Measurements from ENCODE around the gene SYVN1. TPM values are rescaled to one million over a fixed set of nuclear protein-coding genes. Genes with fewer than 3 reads are reported as not detected.
"Not testable (repeated sequence)": the region's sequence is repeated elsewhere in the genome, so short reads cannot be mapped to it uniquely, and the experiment has no call there.

The SYVN1 gene
- total and polyA plus RNA-seq, 2 donors (not counting 3 experiments of a cell fraction or from before 2014, with no cell fraction given) = 34.5 to 45.1 TPM

DNA sequence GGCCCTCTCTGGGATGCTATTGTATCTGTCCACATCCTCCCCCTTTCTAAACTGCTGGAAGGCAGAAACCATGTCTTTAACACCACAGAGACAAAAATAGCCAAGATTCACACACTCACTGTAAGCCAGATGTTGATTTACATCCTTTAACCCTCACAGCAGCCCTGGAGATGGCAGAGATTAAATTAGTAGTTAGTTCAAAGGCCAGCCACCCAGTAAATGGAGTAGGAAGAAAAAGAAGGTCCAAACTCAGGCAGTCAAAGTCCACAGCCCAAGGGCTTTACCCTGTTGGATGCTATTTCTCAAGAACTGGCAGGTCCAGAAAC lies 14.7 kb downstream of the SYVN1 start:
- Histone ChIP-seq H3K4me1 (ENCODE audit: control insufficient read depth, extremely low read depth, insufficient read depth, low read length) (peaks cover 18% of the 10 kb centered on the region), H3K9ac (replicated peaks; ENCODE audit: extremely low read depth, insufficient read depth, low read length) (no peak overlapping the region), H3K4me2 (ENCODE audit: insufficient read depth, low read length) (no peak overlapping the region), H3K27me3 (ENCODE audit: control insufficient read depth in 2 of 2, insufficient read depth in 2 of 2, low read length in 2 of 2) (no peaks in the 10 kb centered on the region), H2AFZ (ENCODE audit: low read depth, low read length) (no peak overlapping the region), H3K79me2 (ENCODE audit: control insufficient read depth, insufficient read depth, low read length) (peaks cover 39% of the 10 kb centered on the region), H3K9me1 (replicated peaks; ENCODE audit: control insufficient read depth, extremely low read depth, insufficient read depth, low read length) (no peaks in the 10 kb centered on the region), H3K4me3 (replicated peaks in 1 of 3; ENCODE audit: insufficient read depth in 1 of 3, low read depth in 1 of 3, low read length in 3 of 3) (no peak overlapping the region), H3K9me3 (replicated peaks; ENCODE audit: control insufficient read depth, insufficient read depth, low read length) (no peaks in the 10 kb centered on the region), H4K20me1 (replicated peaks; ENCODE audit: control insufficient read depth, extremely low read depth, insufficient read depth, low read length) (no peaks in the 10 kb centered on the region), H3K27ac (ENCODE audit: insufficient read depth, low read depth, low read length) (no peak overlapping the region), H3K36me3 (ENCODE audit: control insufficient read depth in 2 of 2, extremely low read depth in 1 of 2, insufficient read depth in 2 of 2, low read length in 2 of 2) (peaks cover 7 to 14% of the 10 kb centered on the region in 2 experiments)
- no peak for DNase-seq (ENCODE audit: low read depth, low spot score)
- ChIA-PET POLR2A (interaction anchor here (0.6 kb wide), 1 partner anchor 271 kb away, joined by 5 read pairs; no protein-coding TSS in a partner anchor), CTCF (interaction anchor here (3.4 kb wide), 1 partner anchor 8 kb away, joined by 45 read pairs; the partner anchor contains the start of gene TM7SF2)
- BruUV-seq (replicated peaks) = no TSS peak
- dilution Hi-C loops (cut with MboI; ENCODE audit: extremely low pct_ligation_motif_present, low sequenced_read_pairs) = no loop called here
- TF ChIP-seq POLR2A (IDR thresholded peaks at IDR 0.05; ENCODE audit: low read depth, low read length) (no peak), JUN (IDR thresholded peaks at IDR 0.05; ENCODE audit: borderline replicate concordance, insufficient read depth, insufficient read length, low read depth) (no peak), POLR2AphosphoS5 (IDR thresholded peaks at IDR 0.05; ENCODE audit: insufficient read depth, low read depth, low read length) (no peak), MYC (IDR thresholded peaks at IDR 0.05; ENCODE audit: low read depth, low read length) (no peak), GATA2 (IDR thresholded peaks at IDR 0.05; ENCODE audit: insufficient read depth, insufficient read length, low read depth, low read length) (no peak), FOS (IDR thresholded peaks at IDR 0.05; ENCODE audit: borderline replicate concordance, insufficient read depth, low read length) (no peak), EZH2 (IDR thresholded peaks at IDR 0.05; ENCODE audit: borderline replicate concordance, low read depth, low read length, severe bottlenecking) (no peak)
- TF ChIP-seq, protein P1, sequence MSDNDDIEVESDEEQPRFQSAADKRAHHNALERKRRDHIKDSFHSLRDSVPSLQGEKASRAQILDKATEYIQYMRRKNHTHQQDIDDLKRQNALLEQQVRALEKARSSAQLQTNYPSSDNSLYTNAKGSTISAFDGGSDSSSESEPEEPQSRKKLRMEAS (IDR thresholded peaks at IDR 0.05; ENCODE audit: insufficient read depth, insufficient read length) = no peak
- TF ChIP-seq, protein P2, sequence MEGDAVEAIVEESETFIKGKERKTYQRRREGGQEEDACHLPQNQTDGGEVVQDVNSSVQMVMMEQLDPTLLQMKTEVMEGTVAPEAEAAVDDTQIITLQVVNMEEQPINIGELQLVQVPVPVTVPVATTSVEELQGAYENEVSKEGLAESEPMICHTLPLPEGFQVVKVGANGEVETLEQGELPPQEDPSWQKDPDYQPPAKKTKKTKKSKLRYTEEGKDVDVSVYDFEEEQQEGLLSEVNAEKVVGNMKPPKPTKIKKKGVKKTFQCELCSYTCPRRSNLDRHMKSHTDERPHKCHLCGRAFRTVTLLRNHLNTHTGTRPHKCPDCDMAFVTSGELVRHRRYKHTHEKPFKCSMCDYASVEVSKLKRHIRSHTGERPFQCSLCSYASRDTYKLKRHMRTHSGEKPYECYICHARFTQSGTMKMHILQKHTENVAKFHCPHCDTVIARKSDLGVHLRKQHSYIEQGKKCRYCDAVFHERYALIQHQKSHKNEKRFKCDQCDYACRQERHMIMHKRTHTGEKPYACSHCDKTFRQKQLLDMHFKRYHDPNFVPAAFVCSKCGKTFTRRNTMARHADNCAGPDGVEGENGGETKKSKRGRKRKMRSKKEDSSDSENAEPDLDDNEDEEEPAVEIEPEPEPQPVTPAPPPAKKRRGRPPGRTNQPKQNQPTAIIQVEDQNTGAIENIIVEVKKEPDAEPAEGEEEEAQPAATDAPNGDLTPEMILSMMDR (IDR thresholded peaks at IDR 0.05; ENCODE audit: extremely low read depth in 1 of 2, insufficient read depth in 1 of 2, low read depth in 1 of 2, low read length in 2 of 2) = no peak
- intact Hi-C loops (cut with micrococcal nuclease) = loop anchor here (2.0 kb wide), 1 partner anchor 197 kb away; no protein-coding TSS in a partner anchor
- no peak for FAIRE-seq

DNA sequence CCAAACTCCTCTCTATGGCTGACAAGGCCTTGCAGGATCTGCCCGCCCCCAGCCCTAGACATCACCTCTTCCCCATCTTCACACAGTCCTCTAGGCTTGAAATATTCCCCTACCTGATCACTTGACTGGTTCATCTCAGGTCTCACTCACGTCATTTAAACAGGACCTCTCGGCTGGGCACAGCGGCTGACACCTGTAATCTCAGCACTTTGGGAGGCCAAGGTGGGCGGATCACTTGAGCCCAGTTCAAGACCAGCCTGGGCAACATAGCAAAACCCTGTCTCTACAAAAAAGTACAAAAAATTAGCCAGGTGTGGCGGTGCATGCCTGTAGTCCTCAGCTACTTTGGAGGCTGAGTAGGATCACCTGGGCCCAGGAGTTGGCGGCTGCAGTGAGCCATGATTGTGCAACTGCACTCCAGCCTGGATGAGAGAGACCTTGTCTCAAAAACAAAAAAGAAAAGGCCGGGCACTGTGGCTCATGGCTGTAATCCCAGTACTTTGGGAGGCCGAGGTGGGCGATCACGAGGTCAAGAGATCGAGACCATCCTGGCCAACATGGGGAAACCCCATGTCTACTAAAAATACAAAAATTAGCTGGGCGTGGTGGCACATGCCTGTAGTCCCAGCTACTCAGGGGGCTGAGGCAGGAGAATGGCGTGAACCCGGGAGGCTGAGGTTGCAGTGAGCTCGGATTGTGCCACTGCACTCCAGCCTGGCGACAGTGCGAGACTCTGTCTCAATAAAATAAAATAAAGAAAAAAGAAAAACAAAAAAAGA lies 15.2 kb downstream of the SYVN1 start:
- H3K9me3 ChIP-seq (replicated peaks; ENCODE audit: control insufficient read depth, insufficient read depth, low read length); H3K9ac ChIP-seq (replicated peaks; ENCODE audit: extremely low read depth, insufficient read depth, low read length); DNase-seq (ENCODE audit: low read depth, low spot score); H3K4me2 ChIP-seq (ENCODE audit: insufficient read depth, low read length); FAIRE-seq; dilution Hi-C loops (cut with MboI; ENCODE audit: extremely low pct_ligation_motif_present, low sequenced_read_pairs); BruUV-seq (replicated peaks); H3K27ac ChIP-seq (ENCODE audit: insufficient read depth, low read depth, low read length); H3K4me3 ChIP-seq (replicated peaks in 1 of 3; ENCODE audit: insufficient read depth in 1 of 3, low read depth in 1 of 3, low read length in 3 of 3); H3K9me1 ChIP-seq (replicated peaks; ENCODE audit: control insufficient read depth, extremely low read depth, insufficient read depth, low read length); H2AFZ ChIP-seq (ENCODE audit: low read depth, low read length); H3K27me3 ChIP-seq (ENCODE audit: control insufficient read depth in 2 of 2, insufficient read depth in 2 of 2, low read length in 2 of 2); H4K20me1 ChIP-seq (replicated peaks; ENCODE audit: control insufficient read depth, extremely low read depth, insufficient read depth, low read length): not testable (repeated sequence)
- CTCF ChIA-PET = interaction anchor here (2.3 kb wide), 1 partner anchor 105 kb away, joined by 17 read pairs; the partner anchor contains the start of gene ARL2
- intact Hi-C loops (cut with micrococcal nuclease) = loop anchor here (2.0 kb wide), 1 partner anchor 198 kb away; no protein-coding TSS in a partner anchor
- H3K36me3 ChIP-seq (ENCODE audit: control insufficient read depth in 2 of 2, extremely low read depth in 1 of 2, insufficient read depth in 2 of 2, low read length in 2 of 2) = peaks cover 7 to 13% of the 10 kb centered on the region in 2 experiments
- POLR2A ChIA-PET = interaction anchor here (0.6 kb wide), 1 partner anchor 271 kb away, joined by 5 read pairs; no protein-coding TSS in a partner anchor
- peaks cover 18% of the 10 kb centered on the region for H3K4me1 ChIP-seq (ENCODE audit: control insufficient read depth, extremely low read depth, insufficient read depth, low read length)
- peaks cover 37% of the 10 kb centered on the region for H3K79me2 ChIP-seq (ENCODE audit: control insufficient read depth, insufficient read depth, low read length)

Measured in endothelial cell of umbilical vein (primary cell).